ENCODE data around the gene TRIM14.

- no peak for TF ChIP-seq CTCF (IDR thresholded peaks at IDR 0.05)
- no peak for TF ChIP-seq POLR2A (IDR thresholded peaks at IDR 0.05)
Observed at GRCh38 chr9:98021306-98022040, 97.5 kb downstream of the TRIM14 start.
